NCI-H1694 (cell line): ENCODE measurements around the gene ULK4.
A peak's percentile ranks its signal among the peaks of the same experiment; 100 is the strongest.
"Not testable (repeated sequence)": the region's sequence is repeated elsewhere in the genome, so short reads cannot be mapped to it uniquely, and the experiment has no call there.

Source experiments
- DNase-seq: peaks from one replicate; lab custom pipeline; 2025; lab: John Stamatoyannopoulos, UW

The ULK4 gene

GRCh38 chr3:41960826-41961750, 815 bp downstream of the ULK4 start:
- no peak for DNase-seq

DNA sequence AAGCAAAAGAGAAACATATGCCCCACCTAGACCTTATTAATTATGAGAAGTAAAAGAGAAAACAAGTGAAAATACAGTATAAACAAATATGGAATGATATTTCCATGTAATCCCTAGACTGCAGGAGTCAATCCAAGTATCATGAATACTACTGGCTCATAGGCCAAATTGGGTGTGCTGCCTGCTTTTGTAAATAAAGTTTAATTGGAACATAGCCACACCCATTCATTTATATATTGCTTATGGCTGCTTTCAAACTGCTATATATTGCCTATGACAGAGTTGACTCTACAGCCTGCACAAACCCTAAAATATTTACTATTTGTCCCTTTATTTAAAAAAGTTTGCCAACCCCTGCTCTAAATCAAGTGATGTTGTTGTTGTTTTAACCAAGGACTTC, 5.3 kb downstream of the ULK4 start:
- DNase-seq = no peak

DNA sequence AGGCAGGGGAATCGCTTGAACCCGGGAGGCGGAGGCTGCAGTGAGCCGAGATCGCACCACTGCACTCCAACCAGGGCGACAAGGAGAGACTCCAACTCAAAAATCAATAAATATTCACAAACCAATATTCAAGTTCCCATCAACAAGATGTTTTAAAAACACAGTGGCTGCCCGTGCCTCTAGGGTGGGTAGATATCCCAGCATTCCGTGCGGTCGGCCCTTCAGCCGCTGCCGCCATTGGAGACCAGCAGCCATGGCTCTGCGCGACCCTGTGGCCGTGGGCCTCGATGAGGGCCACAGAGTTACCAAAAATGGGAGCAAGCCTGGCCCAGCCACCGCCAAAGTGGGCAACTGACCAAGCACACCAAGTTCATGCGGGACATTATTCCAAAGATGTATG, 6.7 kb downstream of the ULK4 start:
- no peak for DNase-seq

- no peak for DNase-seq
Observed at GRCh38 chr3:41943311-41943843, 18.5 kb downstream of the ULK4 start.

- no peak for DNase-seq
Observed at GRCh38 chr3:41940393-41940792, 21.5 kb downstream of the ULK4 start.

GRCh38 chr3:41936384-41936783, 25.5 kb downstream of the ULK4 start:
- DNase-seq = no peak

DNA sequence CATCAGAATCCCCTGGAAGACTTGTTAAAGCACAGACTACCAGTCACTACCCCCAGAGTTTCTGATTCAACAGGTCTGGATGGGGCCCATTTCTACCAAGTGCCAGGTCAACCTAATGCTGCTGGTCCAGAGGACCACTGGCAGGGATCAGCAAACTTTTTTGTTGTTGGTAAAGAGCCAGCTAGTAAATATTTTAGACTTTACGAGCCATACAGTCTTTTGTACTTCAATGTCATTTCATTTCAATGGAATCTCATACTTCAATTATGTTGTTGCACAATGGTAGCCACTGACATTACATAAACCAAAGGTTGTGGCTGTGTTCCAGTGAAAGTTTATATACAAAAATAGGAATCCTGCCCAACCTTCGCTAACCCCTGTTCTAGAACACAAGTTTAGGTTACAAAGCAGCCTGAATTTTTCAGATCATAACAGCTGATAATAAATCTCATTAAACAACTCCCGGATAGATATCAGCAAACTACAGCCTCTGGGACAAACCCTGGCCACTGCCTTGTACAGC, 28.7 kb downstream of the ULK4 start:
- no peak for DNase-seq

GRCh38 chr3:41932464-41932863, 29.4 kb downstream of the ULK4 start:
- no peak for DNase-seq

DNA sequence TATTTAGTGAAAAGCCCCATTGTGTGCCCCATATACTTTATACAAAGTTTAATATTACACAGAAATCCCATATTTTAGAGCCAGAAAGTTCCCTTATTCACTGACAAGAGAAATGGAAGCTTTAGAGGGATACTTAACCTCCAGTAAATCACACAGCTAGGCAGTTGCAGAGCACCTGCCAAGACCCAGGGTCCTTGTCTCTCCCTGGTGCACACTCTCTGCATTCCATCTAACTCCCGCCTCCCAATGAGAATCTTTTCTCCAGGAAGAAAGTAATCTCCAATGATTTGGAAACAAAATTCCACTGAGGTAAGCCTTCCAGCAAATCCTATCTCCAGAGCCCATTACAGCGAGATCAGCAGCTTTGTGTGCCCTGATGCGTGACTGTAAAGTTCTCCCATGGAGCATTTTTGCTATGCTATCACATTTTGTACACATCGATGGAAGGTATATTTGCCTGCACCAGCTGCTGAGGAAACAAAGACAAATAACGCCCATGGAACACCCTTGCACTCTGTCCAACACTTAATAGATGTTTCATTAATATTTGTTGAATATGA, 41.4 kb downstream of the ULK4 start:
- no peak for DNase-seq

GRCh38 chr3:41915353-41915752, 46.5 kb downstream of the ULK4 start:
- no peak for DNase-seq

DNA sequence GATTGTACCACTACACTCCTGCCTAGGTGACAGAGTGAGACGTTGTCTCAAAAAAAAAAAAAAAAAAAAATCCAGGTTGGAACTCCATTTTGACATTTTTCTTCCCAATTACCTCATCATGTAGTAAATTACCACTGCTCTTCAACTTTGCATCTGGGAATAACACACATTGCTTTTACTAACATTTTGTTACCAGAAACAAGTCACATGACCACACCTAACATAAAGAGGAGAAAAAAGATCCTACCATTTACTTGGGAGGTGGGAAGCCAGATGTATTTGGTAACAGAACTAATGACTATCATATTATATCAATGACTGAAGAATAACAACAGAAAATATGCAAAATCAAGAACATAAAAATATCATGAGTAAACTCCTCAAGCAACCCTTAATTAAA, 49.6 kb downstream of the ULK4 start:
- DNase-seq = no peak

DNA sequence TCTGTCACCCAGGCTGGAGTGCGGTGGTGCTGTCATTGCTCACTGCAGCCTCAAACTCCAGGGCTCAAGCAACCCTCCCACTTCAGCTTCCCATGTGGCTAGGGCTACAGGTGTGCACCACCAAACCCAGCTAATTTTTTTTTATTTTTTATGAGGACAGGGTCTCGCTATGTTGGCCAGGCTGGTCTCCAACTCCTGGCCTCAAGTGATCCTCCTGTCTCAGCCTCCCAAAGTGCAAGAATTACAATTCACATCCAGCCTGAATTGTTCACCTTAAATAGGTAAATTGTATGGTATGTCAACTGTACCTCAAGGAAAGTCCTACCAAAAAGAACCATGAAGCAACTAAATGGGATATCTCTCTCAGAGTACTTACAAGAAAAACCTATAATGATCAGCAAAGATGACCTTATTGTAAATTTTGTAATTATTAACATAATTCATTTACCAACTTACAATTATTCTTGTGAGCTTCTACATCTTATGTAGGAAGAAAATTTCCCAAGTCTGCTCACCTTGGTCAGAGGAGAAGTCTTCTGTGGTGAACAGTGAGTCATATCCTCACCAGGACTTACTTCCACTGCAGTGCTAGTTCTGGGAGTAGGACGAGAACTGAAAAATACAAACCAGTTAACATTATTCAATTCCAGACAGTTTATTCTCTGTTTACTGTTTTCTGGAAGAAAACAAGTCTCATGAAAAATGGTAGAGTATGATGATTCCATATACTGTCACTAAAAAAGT, 54.4 kb downstream of the ULK4 start:
- no peak for DNase-seq

GRCh38 chr3:41900265-41900664, 61.6 kb downstream of the ULK4 start:
- DNase-seq = no peak

GRCh38 chr3:41898631-41899030, 63.3 kb downstream of the ULK4 start:
- no peak for DNase-seq

- peak; percentile 11 for DNase-seq
Observed at GRCh38 chr3:41893977-41894376, 67.9 kb downstream of the ULK4 start.

DNA sequence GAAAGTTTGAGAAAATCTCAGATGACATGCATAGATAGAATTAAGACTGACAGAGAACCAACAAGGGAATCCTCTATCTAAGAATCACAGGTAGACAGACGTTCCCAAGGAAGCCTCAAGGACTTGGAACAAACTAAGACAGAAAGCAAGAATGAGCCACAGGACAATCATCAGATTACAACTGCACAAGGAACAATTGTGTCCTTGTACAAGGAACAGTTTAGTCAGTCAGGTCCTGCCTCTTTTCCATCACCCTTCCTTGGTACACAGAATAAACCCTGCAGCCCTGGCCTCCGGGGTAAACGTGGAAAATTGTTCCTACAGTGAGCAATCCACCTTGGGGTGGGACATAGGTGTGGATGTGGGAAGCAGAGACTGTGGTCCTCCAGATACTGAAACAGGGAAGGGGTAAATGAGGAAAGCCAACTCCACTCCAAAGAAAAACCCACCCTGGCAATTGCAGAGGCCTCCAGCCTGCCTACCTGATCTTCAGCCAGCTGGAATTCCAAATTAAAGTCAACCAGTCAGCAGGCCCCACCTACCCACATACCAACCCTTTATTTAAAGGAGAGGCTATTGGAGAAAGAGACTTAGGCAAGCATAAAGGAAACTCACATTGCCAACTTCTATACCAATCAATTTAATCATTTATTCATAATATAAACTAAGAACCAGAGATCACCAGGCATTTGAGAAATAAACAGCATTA, 73.4 kb downstream of the ULK4 start:
- DNase-seq = no peak

DNA sequence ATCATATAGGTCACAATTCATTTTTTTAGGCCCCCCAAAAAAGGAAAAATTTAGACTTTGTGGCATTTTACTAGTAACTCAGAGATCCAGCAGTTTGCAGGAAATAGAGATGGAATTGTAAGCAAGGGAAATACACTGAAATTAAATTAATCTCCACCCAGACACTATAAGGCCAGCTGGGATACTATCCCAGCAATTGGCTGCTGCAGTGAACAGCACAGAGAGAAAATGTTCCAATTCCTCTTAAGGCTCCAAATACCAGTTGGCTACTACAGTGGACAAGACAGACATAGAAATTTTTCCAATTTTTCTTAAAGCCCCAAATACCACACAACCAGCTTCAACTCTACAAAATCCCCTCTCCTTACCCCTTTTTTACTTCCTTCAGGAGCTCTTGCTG, 78.9 kb downstream of the ULK4 start:
- no peak for DNase-seq

DNA sequence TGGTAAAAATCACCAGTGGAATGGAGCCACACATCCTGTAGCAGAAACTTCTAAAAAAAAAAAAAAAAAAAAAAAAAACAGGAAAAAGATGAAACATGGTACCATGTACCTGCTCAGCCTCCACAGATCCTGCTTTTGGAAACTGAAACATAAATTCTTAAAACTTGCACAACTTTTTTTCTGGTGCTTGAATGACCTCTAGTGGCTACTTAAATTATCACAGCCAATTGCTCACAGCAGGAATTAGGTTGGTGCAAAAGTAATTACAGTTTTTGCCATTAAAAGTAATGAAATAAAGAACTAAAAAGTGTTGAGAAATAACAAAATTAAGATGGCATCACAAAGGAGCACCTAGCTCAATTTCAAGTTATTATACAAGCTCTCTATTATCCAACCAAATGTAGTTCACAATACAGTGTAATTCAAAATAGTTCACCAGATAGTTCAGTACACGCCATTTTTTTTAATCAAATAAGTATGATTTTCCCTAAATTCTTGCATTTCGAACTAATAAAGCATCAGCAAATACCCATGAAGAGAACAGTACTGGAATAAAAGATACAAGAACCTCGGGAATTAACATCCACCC, 80.6 kb downstream of the ULK4 start:
- DNase-seq = no peak

DNA sequence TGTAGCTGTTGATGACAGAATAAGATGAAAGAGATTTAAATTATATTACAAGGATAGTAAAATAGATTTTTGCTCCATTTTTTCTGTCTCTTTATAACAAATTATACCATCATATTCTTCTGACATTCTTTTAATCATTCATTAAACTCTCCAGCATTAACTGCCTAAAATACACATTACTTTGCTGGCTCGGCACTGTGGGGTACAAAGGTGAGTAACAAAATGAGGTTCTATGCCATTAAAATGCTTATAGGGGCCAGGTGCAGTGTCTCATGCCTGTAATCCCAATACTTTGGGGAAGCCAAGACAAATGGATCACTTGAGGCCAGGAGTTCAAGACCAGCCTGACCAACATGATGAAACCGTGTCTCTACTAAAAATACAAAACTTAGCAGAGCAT, 81.5 kb downstream of the ULK4 start:
- no peak for DNase-seq

DNA sequence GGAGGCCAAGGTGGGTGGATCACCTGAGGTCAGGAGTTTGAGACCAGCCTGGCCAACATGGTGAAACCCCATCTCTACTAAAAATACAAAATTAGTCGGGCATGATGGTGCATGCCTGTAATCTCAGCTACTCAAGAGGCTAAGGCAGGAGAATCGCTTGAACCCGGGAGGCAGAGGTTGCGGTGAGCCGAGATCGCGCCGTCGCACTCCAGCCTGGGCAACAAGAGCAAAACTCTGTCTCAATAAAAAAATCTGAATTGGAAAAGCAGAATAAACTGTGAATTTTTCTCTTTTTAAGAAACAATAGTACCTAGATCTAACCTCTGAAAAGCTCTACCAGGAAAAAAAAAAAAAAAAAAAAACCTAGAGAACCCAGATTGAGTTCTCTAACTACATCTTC, 84.2 kb downstream of the ULK4 start:
- DNase-seq = not testable (repeated sequence)

DNA sequence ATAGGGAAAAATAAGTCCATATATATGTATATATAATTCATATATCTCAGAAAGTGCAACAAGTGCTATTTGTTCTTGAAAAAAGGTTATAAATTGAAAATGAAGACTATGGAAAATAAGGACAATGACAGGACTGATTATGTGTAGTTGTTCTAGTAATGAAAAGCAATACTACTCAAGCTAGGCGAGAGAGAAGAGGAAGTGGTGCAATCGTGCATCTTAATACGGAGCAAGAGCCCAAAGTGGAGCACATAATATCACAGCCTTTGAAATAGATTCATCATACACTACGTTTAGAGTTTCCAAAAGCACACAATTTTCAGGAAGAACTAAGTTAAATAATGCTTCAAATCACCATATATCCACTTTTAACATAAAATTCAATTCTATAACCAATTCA, 87.9 kb downstream of the ULK4 start:
- no peak for DNase-seq
